ENCODE measurements around the gene BLTP3B.

- TF ChIP-seq EZH2 (IDR thresholded peaks at IDR 0.05; ENCODE audit: borderline replicate concordance, low read length) = no peak
- TF ChIP-seq CTCF (conservative IDR thresholded peaks at IDR 0.05 in 1 of 2, IDR thresholded peaks at IDR 0.05 in 1 of 2; ENCODE audit: extremely low read depth in 1 of 2, insufficient read depth in 1 of 2, low read depth in 1 of 2, low read length in 2 of 2) = no peak
Observed at GRCh38 chr12:100127766-100128511, 14.7 kb downstream of the BLTP3B start.

Measured in mammary epithelial cell (primary cell).